Left ventricle myocardium superior (tissue), 1 donor: Measurements from ENCODE around the gene MKKS. TPM values are rescaled to one million over a fixed set of nuclear protein-coding genes. Genes with fewer than 3 reads are reported as not detected.
"Not testable (repeated sequence)": the region's sequence is repeated elsewhere in the genome, so short reads cannot be mapped to it uniquely, and the experiment has no call there.

Experiments
- ATAC-seq: fragments of 200-7000 bp; cut with Tn5 transposase; one replicate; pipeline ENCODE4 v1.9.1; 2020; ENCODE audit warnings: mild to moderate bottlenecking, moderate library complexity
- DNase-seq: peaks from one replicate; pipeline ENCODE4 v3.0.0-alpha.2; 2020
- intact Hi-C: fragments of 100-400 bp; cut with micrococcal nuclease; formaldehyde crosslinking; loops from one replicate; pipeline ENCODE4 v1.11.0; 2022
- total RNA-seq: library from RNA; stranded (reverse); fragmentation: NEBNext Ultra II Directional; extraction: Animal tissue kit (Norgen Biotek cat#: 25700); gene quantifications from one replicate; pipeline ENCODE4 v1.2.1, GENCODE V29; 2021
- donor health status: DM: no; HTN: yes; CAD: no; lungs with severe emphysema.

MKKS gene
- total RNA-seq, 1 donor from 2014 or later = 27.7 TPM

DNA sequence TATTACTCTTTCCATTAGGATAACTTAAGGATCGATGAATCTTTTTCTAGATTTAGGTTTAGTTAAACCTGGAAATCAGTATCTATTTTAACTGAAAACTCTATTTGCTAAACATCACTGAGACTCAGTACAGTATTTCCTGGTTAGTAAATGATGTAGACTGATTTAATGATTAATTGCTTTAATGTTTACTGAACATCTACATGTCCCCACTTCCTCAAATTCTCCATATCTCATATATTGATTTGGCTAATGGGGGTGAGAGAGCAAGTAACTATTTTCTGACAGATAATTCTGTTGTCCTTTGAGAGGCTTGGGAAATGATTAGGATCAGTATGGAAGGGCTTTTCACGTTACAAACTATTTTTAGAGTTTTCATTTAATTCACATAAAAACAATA is 10.3 kb downstream of the MKKS start:
- intact Hi-C loops = no loop called here
- DNase-seq = no peak

DNA sequence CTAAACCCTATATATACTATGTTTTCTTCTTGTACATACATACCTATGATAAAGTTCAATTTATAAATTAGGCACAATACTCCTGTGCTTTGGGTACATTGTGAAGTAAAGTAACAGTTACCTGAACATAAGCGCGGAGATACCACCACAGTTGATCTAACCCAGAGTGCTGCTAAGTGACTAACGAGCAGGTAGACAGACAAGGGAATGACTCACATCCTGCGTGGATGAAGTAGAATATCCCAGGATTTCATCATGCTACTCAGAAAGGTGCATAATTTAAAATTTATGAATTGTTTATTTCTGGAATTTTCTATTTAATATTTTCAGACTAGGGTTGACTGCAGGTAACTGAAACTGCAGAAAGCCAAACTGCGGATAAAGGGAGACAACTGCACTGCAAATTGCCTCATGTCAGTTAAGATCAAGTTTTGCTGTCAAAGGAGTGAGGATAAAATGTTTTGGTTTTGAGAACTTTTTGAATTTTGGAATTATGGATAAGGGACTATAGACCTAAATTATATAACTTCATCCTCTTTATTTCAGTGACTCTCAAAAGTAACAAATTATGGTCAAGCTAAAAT is 14.4 kb downstream of the MKKS start:
- intact Hi-C loops = loop anchor here (10.0 kb wide), 1 partner anchor 435 kb away; no protein-coding TSS in a partner anchor
- no peak for ATAC-seq
- no peak for DNase-seq

More for the DNA sequence above, 10.3 kb downstream of the MKKS start:
- ATAC-seq = no peak

GRCh38 chr20:10417218-10417617 is 16.8 kb downstream of the MKKS start:
- intact Hi-C loops = loop anchor here (10.0 kb wide), 1 partner anchor 432 kb away; no protein-coding TSS in a partner anchor
- not testable (repeated sequence) for DNase-seq, ATAC-seq

- DNase-seq (no peak), ATAC-seq (no peak)
- intact Hi-C loops = loop anchor here (10.0 kb wide), 1 partner anchor 430 kb away; no protein-coding TSS in a partner anchor
Measured at GRCh38 chr20:10415013-10415650, 18.9 kb downstream of the MKKS start.

GRCh38 chr20:10412591-10413408 is 21.2 kb downstream of the MKKS start:
- intact Hi-C loops = loop anchor here (10.0 kb wide), 1 partner anchor 428 kb away; no protein-coding TSS in a partner anchor
- ATAC-seq = no peak
- no peak for DNase-seq

DNA sequence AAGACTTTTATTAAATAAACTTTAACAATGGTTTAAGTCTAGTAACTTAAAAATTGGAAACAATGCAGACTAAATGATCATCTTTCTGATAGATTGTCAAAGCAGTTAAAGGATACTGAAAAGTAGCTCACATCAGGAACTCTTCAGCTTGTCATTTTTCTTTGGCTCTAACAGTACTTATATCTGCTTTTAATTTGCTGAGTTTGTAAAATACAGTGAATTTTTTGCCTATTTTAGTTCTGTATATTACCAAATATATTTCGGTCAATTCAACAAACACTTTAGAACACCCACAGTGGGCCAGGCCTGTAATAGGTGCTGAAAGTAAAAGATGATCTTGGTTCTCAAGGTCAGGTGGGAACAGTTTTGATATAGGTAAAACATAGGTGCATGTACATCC is 22.3 kb downstream of the MKKS start:
- DNase-seq = no peak
- intact Hi-C loops = loop anchor here (10.0 kb wide), 1 partner anchor 427 kb away; no protein-coding TSS in a partner anchor
- no peak for ATAC-seq

- intact Hi-C loops = no loop called here
- DNase-seq = no peak
- ATAC-seq = no peak
Measured at GRCh38 chr20:10408108-10408813, 25.8 kb downstream of the MKKS start.

DNA sequence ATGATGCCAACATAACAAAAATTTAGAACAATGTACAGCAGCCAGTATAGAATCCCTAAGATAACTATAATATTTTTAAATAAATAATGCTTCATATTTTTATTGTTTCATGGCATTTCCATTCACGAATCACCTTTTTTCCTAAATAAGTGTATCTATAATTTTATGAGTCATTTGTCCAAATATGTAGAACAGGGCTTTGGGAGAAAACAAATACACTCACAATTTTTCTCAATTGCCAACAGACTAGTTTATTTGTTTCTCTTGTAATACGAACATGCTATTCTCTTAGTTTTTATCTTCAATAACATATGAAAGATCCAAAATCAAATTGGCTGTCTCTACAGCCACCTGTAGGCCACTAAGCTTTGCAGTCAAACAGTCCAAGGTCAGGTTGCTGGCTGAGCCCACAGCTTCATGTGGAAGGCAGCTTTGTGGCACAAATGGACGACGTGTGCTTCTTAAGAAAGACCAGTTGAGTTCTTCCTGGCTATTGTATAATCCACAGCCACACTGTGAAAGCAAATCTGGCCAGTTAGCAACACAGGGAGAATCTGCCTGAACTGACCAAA is 29.0 kb downstream of the MKKS start:
- DNase-seq (no peak), ATAC-seq (no peak)
- intact Hi-C loops = no loop called here

GRCh38 chr20:10404023-10404628 is 29.9 kb downstream of the MKKS start:
- intact Hi-C loops = no loop called here
- DNase-seq = no peak
- no peak for ATAC-seq

DNA sequence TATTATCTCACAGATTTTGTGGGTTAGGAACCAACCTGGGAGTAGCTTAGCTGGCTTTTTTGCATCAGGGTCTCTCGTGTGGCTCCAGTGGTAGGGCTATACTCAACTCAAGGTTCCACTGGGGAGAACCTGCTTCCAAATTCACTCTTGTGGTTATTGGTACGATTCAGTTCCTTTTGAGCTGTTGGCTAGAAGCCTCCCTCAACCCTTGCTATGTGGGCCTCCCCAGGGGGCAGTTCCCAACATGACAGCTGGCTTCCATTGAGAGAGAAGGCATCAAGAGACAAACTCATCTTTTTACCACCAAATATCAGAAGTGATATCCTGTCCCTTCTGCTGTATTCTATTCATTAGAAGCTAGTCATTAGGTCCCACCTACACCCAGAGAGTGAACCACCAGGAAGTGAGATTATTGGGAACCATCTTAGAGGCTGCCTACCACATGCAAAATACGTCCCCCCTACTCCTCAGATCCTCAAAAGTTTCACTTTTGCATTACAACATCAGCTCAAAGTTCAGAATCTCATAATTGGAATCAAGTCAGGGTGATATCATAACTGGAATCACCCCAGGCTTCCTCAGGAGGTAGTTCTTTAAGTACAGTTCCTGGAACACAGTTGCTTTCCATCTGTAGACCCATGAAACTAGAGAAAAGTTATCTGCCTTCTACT is 30.9 kb downstream of the MKKS start:
- intact Hi-C loops = no loop called here
- ATAC-seq (no peak), DNase-seq (no peak)

DNA sequence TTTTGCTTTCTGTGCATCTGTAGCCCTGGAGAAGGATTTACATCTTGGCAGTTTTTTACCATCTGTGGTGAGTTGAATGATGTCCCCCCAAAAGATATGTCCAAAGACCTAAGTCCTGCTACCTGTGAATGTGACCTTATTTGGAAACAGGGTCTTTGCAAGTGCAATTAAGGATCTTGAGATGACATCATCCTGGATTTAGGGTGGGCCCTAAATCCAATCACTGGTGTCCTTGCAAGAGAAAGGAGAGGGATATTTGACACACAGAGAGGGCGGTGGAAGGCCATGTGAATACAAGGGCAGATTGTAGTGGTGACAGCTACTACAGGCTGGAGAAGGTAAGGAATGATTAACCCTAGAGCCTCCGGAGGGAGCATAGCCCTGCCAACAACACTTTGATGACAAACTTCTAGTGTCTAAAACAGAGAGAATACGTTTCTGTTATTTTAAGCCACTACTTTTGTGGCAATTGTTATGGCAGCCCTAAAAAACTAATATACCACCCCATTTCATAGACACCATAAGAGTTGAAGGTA is 35.1 kb downstream of the MKKS start:
- no peak for DNase-seq
- intact Hi-C loops = no loop called here
- no peak for ATAC-seq

- intact Hi-C loops, DNase-seq, ATAC-seq: not testable (repeated sequence)
Measured at GRCh38 chr20:10394752-10395151, 39.3 kb downstream of the MKKS start.

- ATAC-seq (no peak), DNase-seq (no peak)
- intact Hi-C loops = no loop called here
Measured at GRCh38 chr20:10390709-10391108, 43.3 kb downstream of the MKKS start.

GRCh38 chr20:10388597-10388996 is 45.4 kb downstream of the MKKS start:
- intact Hi-C loops = no loop called here
- no peak for DNase-seq
- ATAC-seq = no peak

DNA sequence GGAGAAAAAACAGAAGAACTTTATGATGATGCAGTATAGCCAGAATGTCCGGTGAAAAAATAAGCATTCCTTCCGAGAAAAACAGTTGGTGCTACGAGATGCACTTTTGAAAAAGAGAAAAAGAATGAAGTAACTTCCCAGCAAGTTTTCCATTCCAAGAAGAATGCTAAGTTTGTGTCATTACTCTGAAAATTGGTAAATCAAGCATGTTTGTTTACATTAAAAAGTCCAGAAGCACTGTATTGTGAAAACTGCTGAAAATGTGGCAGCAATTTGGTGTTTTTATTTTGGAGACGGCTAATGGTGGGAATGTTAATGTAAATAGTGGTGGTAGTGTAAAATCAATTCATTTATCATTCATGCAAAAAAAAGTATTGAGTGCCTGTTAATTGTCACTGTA is 46.3 kb downstream of the MKKS start:
- ATAC-seq = no peak
- no peak for DNase-seq
- intact Hi-C loops = no loop called here

GRCh38 chr20:10385850-10386544 is 48.0 kb downstream of the MKKS start:
- DNase-seq (no peak), ATAC-seq (no peak)
- intact Hi-C loops = no loop called here

GRCh38 chr20:10381477-10381876 is 52.5 kb downstream of the MKKS start:
- intact Hi-C loops = no loop called here
- ATAC-seq (no peak), DNase-seq (no peak)
